HCT116 (cell line): ENCODE measurements around the gene RMI2. TPM values are rescaled to one million over a fixed set of nuclear protein-coding genes. Genes with fewer than 3 reads are reported as not detected.

Experiments
- ATAC-seq: fragments of 200-7000 bp; cut with Tn5 transposase; 2 replicates; pipeline ENCODE4 v1.9.1; 2020; ENCODE audit warnings: mild to moderate bottlenecking, moderate library complexity
- BruUV-seq: library from RNA; stranded (reverse); fragments of 400-500 nt; replicated peaks from 2 replicates; lab custom pipeline; 2021; lab: Mats Ljungman, UMichigan
- CTCF ChIA-PET: fragments of 300-600 bp; sonication (Branson Sonifier 250); formaldehyde crosslinking; loops from one replicate; lab custom pipeline; 2021; ENCODE audit warnings: antibody characterized with exemption; lab: Charles Lee
- POLR2A ChIA-PET: fragments of 300-600, 350-600 bp; sonication (Branson Sonifier 250); formaldehyde crosslinking; loops from one replicate; lab custom pipeline; 2021; ENCODE audit warnings: antibody characterized with exemption; lab: Charles Lee
- RAD21 ChIA-PET, 2 experiments: fragments of 300-600 bp; sonication (Branson Sonifier 250); formaldehyde crosslinking; loops; one replicate each; lab custom pipeline; 2023; ENCODE audit warnings: low total read pairs in 2 of 2; ENCODE audit not compliant: uncharacterized antibody in 2 of 2, unreplicated experiment in 2 of 2, low non-redundant PET in 1 of 2; lab: Charles Lee
- DNase-seq: peaks from one replicate; pipeline ENCODE4 v3.0.0-alpha.2; 2010; ENCODE audit warnings: low read depth, low spot score
- H2AFZ ChIP-seq: fragments of 200-600 bp; shearing (Covaris generic), sonication (generic); 2 replicates; pipeline ENCODE4 v1.6.1; 2017; ENCODE audit warnings: low read depth, mixed run types, mixed read lengths, antibody characterized with exemption, low read length; ENCODE audit not compliant: poor library complexity, severe bottlenecking
- H3K27ac ChIP-seq: 2 replicates; pipeline ENCODE4 v1.5.1; 2012; ENCODE audit warnings: low read depth, low read length
- H3K27me3 ChIP-seq: fragments of 200-600 bp; sonication (generic); 2 replicates; pipeline ENCODE4 v1.6.1; 2016; ENCODE audit warnings: mixed run types, low read length, mixed read lengths; ENCODE audit not compliant: insufficient read depth
- H3K36me3 ChIP-seq, 2 experiments: fragments of 200-500 bp in 1 of 2; fragments of 200-600 bp in 1 of 2; sonication (Bioruptor generic) in 1 of 2; sonication (generic) in 1 of 2; 2 replicates each; pipeline versions ENCODE4 v1.5.1 to v1.6.1; 2014 to 2016; ENCODE audit warnings: low read length in 2 of 2, inconsistent platforms in 1 of 2, mixed read lengths in 1 of 2, mixed run types in 1 of 2; ENCODE audit not compliant: insufficient read depth in 2 of 2, control insufficient read depth in 1 of 2
- H3K4me1 ChIP-seq, 2 experiments: fragments of 200-600 bp in 1 of 2; sonication (generic) in 1 of 2; 2 replicates each; pipeline versions ENCODE4 v1.5.1 to v1.6.1; 2012 to 2017; ENCODE audit warnings: low read length in 2 of 2, inconsistent platforms in 1 of 2, mild to moderate bottlenecking in 1 of 2, mixed read lengths in 1 of 2, mixed run types in 1 of 2, moderate library complexity in 1 of 2; ENCODE audit not compliant: insufficient read depth in 2 of 2, control insufficient read depth in 1 of 2
- H3K4me2 ChIP-seq: fragments of 200-600 bp; sonication (generic); 2 replicates; pipeline ENCODE4 v1.6.1; 2017; ENCODE audit warnings: mixed run types, low read length, mixed read lengths
- H3K4me3 ChIP-seq, 2 experiments: fragments of 200-600 bp in 1 of 2; sonication (generic) in 1 of 2; replicated peaks in 1 of 2; 2 replicates each; pipeline ENCODE4 v1.5.1; 2011 to 2016; ENCODE audit warnings: low read length in 2 of 2, control low read depth in 1 of 2, low read depth in 1 of 2, mild to moderate bottlenecking in 1 of 2, mixed read lengths in 1 of 2, mixed run types in 1 of 2
- H3K79me2 ChIP-seq: fragments of 200-600 bp; sonication (generic); 2 replicates; pipeline ENCODE4 v1.6.1; 2017; ENCODE audit warnings: mild to moderate bottlenecking, mixed run types, low read length, moderate library complexity, mixed read lengths; ENCODE audit not compliant: insufficient read depth
- H3K9ac ChIP-seq: fragments of 200-600 bp; sonication (generic); 2 replicates; pipeline ENCODE4 v1.6.1; 2016; ENCODE audit warnings: low read length, mixed read lengths
- H3K9me2 ChIP-seq: fragments of 200-600 bp; sonication (generic), shearing (Covaris generic); 2 replicates; pipeline ENCODE4 v1.6.1; 2017; ENCODE audit warnings: mixed run types, mild to moderate bottlenecking, moderate library complexity; ENCODE audit not compliant: insufficient read depth
- H3K9me3 ChIP-seq, 2 experiments: fragments of 200-500 bp in 1 of 2; fragments of 200-600 bp in 1 of 2; sonication (Bioruptor generic) in 1 of 2; sonication (generic) in 1 of 2; 2 replicates each; pipeline ENCODE4 v1.6.1; 2014 to 2017; ENCODE audit warnings: low read length in 2 of 2, mixed read lengths in 2 of 2, inconsistent platforms in 1 of 2, low read depth in 1 of 2, mild to moderate bottlenecking in 1 of 2, mixed run types in 1 of 2, moderate library complexity in 1 of 2; ENCODE audit not compliant: control insufficient read depth in 1 of 2, insufficient read depth in 1 of 2
- H4K20me1 ChIP-seq: fragments of 200-600 bp; sonication (generic), shearing (Covaris generic); 2 replicates; pipeline ENCODE4 v1.6.1; 2017; ENCODE audit warnings: mixed run types, mild to moderate bottlenecking, moderate library complexity; ENCODE audit not compliant: insufficient read depth
- ATF3 ChIP-seq: IDR thresholded peaks from 2 replicates; pipeline ENCODE4 v1.6.1; 2012
- CBX3 ChIP-seq: IDR thresholded peaks from 2 replicates; pipeline ENCODE4 v1.6.1; 2012; ENCODE audit warnings: low read depth
- CEBPB ChIP-seq: IDR thresholded peaks from 2 replicates; pipeline ENCODE4 v1.6.1; 2012; ENCODE audit warnings: low read depth
- EZH2phosphoT487 ChIP-seq: fragments of 200-600 bp; IDR thresholded peaks from 2 replicates; pipeline ENCODE4 v1.6.1; 2018; ENCODE audit warnings: antibody characterized with exemption, borderline replicate concordance
- POLR2A ChIP-seq: IDR thresholded peaks from 2 replicates; pipeline ENCODE4 v1.7.0; 2011; ENCODE audit warnings: borderline replicate concordance; ENCODE audit not compliant: insufficient read depth, insufficient read length; ENCODE audit errors: extremely low read depth
- RAD21 ChIP-seq: IDR thresholded peaks from 2 replicates; pipeline ENCODE4 v1.6.1; 2012; ENCODE audit warnings: low read depth, mild to moderate bottlenecking
- SIN3A ChIP-seq: IDR thresholded peaks from 2 replicates; pipeline ENCODE4 v1.6.1; 2012; ENCODE audit warnings: low read depth
- SRF ChIP-seq: IDR thresholded peaks from 2 replicates; pipeline ENCODE4 v1.6.1; 2012; ENCODE audit warnings: low read depth
- TCF7L2 ChIP-seq: IDR thresholded peaks from 2 replicates; pipeline ENCODE4 v1.7.0; 2011; ENCODE audit warnings: borderline replicate concordance, inconsistent platforms; ENCODE audit not compliant: insufficient read depth, insufficient read length; ENCODE audit errors: extremely low read depth
- YY1 ChIP-seq: IDR thresholded peaks from 2 replicates; pipeline ENCODE4 v1.6.1; 2011; ENCODE audit warnings: low read length, low read depth, moderate library complexity, mild to moderate bottlenecking; ENCODE audit not compliant: insufficient replicate concordance; ENCODE audit errors: extremely low read depth
- intact Hi-C: fragments of 100-400 bp; cut with micrococcal nuclease; formaldehyde crosslinking; loops from 2 replicates; pipeline ENCODE4 v1.10.0; 2022
- total RNA-seq: library from RNA; stranded (reverse); gene quantifications from one replicate; pipeline ENCODE4 v1.2.1, GENCODE V29; 2021; ENCODE audit not compliant: unreplicated experiment
- TF ChIP-seq, protein P1 (sequence below): IDR thresholded peaks from 2 replicates; pipeline ENCODE4 v1.6.1; 2012; ENCODE audit warnings: low read depth
- TF ChIP-seq, protein P2 (sequence below): IDR thresholded peaks from 2 replicates; pipeline ENCODE4 v1.6.1; 2011; ENCODE audit warnings: mild to moderate bottlenecking, low read length, moderate library complexity; ENCODE audit not compliant: insufficient replicate concordance; ENCODE audit errors: extremely low read depth

The RMI2 gene
- total RNA-seq, 1 experiment from 2014 or later: 19.9 TPM

- intact Hi-C loops: no loop called here
- BruUV-seq: no TSS peak
- Histone ChIP-seq H3K27ac (peak overlapping the region; percentile 59; the same call in 1 of the 2 replicates), H3K9me2 (no peaks in the 10 kb centered on the region), H3K79me2 (no peaks in the 10 kb centered on the region), H3K9me3 (no peaks in the 10 kb centered on the region), H2AFZ (no peak overlapping the region), H3K36me3 (no peaks in the 10 kb centered on the region), H4K20me1 (no peaks in the 10 kb centered on the region), H3K9ac (no peak overlapping the region), H3K27me3 (no peaks in the 10 kb centered on the region), H3K4me2 (peak overlapping the region; percentile 70), H3K4me3 (no peak overlapping the region), H3K4me1 (peaks cover 38 to 60% of the 10 kb centered on the region in 2 experiments)
- ATAC-seq (no peak), DNase-seq (no peak)
- RAD21 ChIA-PET: interaction anchor here in 1 of 2 experiments (1.1 to 1.6 kb wide), 3 partner anchors 13 to 387 kb away, joined by 3 to 6 read pairs (median 3); partner anchors contain the start of gene SOCS1
- CTCF ChIA-PET: interaction anchor here (0.6 to 4.1 kb wide), 5 partner anchors 13 to 408 kb away, joined by 3 to 26 read pairs (median 9); partner anchors contain the start of gene SOCS1
- POLR2A ChIA-PET: interaction anchor here (1.6 to 2.7 kb wide), 2 partner anchors 13 to 103 kb away, joined by 6 to 22 read pairs; partner anchors contain the start of gene SOCS1
- TF ChIP-seq POLR2A (no peak), YY1 (no peak), CBX3 (no peak), RAD21 (no peak), EZH2phosphoT487 (no peak), ATF3 (no peak), CEBPB (no peak), SRF (no peak), TCF7L2 (no peak), SIN3A (no peak)
- TF ChIP-seq, protein P1, sequence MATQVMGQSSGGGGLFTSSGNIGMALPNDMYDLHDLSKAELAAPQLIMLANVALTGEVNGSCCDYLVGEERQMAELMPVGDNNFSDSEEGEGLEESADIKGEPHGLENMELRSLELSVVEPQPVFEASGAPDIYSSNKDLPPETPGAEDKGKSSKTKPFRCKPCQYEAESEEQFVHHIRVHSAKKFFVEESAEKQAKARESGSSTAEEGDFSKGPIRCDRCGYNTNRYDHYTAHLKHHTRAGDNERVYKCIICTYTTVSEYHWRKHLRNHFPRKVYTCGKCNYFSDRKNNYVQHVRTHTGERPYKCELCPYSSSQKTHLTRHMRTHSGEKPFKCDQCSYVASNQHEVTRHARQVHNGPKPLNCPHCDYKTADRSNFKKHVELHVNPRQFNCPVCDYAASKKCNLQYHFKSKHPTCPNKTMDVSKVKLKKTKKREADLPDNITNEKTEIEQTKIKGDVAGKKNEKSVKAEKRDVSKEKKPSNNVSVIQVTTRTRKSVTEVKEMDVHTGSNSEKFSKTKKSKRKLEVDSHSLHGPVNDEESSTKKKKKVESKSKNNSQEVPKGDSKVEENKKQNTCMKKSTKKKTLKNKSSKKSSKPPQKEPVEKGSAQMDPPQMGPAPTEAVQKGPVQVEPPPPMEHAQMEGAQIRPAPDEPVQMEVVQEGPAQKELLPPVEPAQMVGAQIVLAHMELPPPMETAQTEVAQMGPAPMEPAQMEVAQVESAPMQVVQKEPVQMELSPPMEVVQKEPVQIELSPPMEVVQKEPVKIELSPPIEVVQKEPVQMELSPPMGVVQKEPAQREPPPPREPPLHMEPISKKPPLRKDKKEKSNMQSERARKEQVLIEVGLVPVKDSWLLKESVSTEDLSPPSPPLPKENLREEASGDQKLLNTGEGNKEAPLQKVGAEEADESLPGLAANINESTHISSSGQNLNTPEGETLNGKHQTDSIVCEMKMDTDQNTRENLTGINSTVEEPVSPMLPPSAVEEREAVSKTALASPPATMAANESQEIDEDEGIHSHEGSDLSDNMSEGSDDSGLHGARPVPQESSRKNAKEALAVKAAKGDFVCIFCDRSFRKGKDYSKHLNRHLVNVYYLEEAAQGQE: no peak
- TF ChIP-seq, protein P2, sequence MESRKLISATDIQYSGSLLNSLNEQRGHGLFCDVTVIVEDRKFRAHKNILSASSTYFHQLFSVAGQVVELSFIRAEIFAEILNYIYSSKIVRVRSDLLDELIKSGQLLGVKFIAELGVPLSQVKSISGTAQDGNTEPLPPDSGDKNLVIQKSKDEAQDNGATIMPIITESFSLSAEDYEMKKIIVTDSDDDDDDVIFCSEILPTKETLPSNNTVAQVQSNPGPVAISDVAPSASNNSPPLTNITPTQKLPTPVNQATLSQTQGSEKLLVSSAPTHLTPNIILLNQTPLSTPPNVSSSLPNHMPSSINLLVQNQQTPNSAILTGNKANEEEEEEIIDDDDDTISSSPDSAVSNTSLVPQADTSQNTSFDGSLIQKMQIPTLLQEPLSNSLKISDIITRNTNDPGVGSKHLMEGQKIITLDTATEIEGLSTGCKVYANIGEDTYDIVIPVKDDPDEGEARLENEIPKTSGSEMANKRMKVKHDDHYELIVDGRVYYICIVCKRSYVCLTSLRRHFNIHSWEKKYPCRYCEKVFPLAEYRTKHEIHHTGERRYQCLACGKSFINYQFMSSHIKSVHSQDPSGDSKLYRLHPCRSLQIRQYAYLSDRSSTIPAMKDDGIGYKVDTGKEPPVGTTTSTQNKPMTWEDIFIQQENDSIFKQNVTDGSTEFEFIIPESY: no peak
Measured at GRCh38 chr16:11358531-11358930, 13.3 kb downstream of the RMI2 start.
